ENCODE data around the gene CCND1.

- no peak for TF ChIP-seq CTCF (IDR thresholded peaks at IDR 0.05)
- no peak for TF ChIP-seq EZH2 (IDR thresholded peaks at IDR 0.05)
These were observed 23.3 kb upstream of the CCND1 start for GRCh38 chr11:69617682-69618081.

All from neural progenitor cell (in vitro differentiated cells).